Breast epithelium (tissue), 4 donors: ENCODE measurements around the gene YES1. TPM values are rescaled to one million over a fixed set of nuclear protein-coding genes. Genes with fewer than 3 reads are reported as not detected.
A peak's percentile ranks its signal among the peaks of the same experiment; 100 is the strongest.

Experiments used
- DNase-seq, 2 donors: peaks; one replicate each; pipeline ENCODE4 v3.0.0-alpha.2; 2019; ENCODE audit warnings: low spot score in 2 of 2
- H3K27ac ChIP-seq, 2 donors: fragments of 200-600 bp; sonication (generic) in 1 of 2; one replicate each; pipeline ENCODE4 v1.5.1; 2016 to 2019; ENCODE audit warnings: mild to moderate bottlenecking in 1 of 2
- H3K27me3 ChIP-seq, 2 donors: fragments of 200-600 bp; sonication (generic) in 1 of 2; one replicate each; pipeline versions ENCODE4 v1.5.1 to v1.6.0; 2017 to 2019; ENCODE audit warnings: control low read depth in 1 of 2, mild to moderate bottlenecking in 1 of 2
- H3K36me3 ChIP-seq: fragments of 200-600 bp; one replicate; pipeline ENCODE4 v1.5.1; 2019
- H3K4me1 ChIP-seq, 2 donors: fragments of 200-600 bp; sonication (generic); one replicate each; pipeline ENCODE4 v1.5.1; 2016 to 2019; ENCODE audit warnings: control low read depth in 1 of 2
- H3K4me3 ChIP-seq, 3 donors: fragments of 200-600 bp; sonication (generic); 1 replicate in 2 of 3; 2 replicates in 1 of 3; pipeline ENCODE4 v1.5.1; 2016 to 2019; ENCODE audit warnings: mild to moderate bottlenecking in 3 of 3, moderate library complexity in 2 of 3
- H3K9me3 ChIP-seq, 2 donors: fragments of 200-600 bp; sonication (generic) in 1 of 2; one replicate each; pipeline ENCODE4 v1.5.1; 2016 to 2019; ENCODE audit warnings: control low read depth in 1 of 2
- POLR2A ChIP-seq: fragments of 450-650 bp; IDR thresholded peaks from one replicate; pipeline ENCODE4 v1.6.1; 2016; ENCODE audit warnings: antibody characterized with exemption, mild to moderate bottlenecking, moderate library complexity
- POLR2AphosphoS5 ChIP-seq, 3 donors: sonication (generic); formaldehyde crosslinking; IDR thresholded peaks; one replicate each; pipeline ENCODE4 v1.6.1; 2017; ENCODE audit warnings: antibody characterized with exemption in 3 of 3
- intact Hi-C: fragments of 100-400 bp; cut with DNase I; formaldehyde crosslinking; loops from one replicate; pipeline ENCODE4 v1.15.1; 2023; ENCODE audit warnings: low total_unique reads
- total RNA-seq, 3 donors: library from RNA; depleted of rRNA; stranded (reverse); fragments of >200 nt; gene quantifications; one replicate each; pipeline ENCODE4 v1.1.0, GENCODE V29; 2016
- TF ChIP-seq, protein P1 (sequence below), 3 donors: fragments of 450-650 bp; IDR thresholded peaks; one replicate each; pipeline ENCODE4 v1.5.1; 2016 to 2017; ENCODE audit warnings: antibody characterized with exemption in 3 of 3, mild to moderate bottlenecking in 3 of 3, moderate library complexity in 3 of 3

Gene YES1
- total RNA-seq, 3 donors from 2014 or later: 108 to 150 (median 136) TPM

- intact Hi-C loops: no loop called here
- Histone ChIP-seq H3K27ac (peak overlapping the region in 1 of 2 donors; percentile 4), H3K4me3 (peak overlapping the region in 1 of 3 donors; percentile 9), H3K4me1 (no peaks in the 10 kb centered on the region), H3K9me3 (no peaks in the 10 kb centered on the region), H3K36me3 (no peaks in the 10 kb centered on the region), H3K27me3 (no peaks in the 10 kb centered on the region)
- TF ChIP-seq, protein P1, sequence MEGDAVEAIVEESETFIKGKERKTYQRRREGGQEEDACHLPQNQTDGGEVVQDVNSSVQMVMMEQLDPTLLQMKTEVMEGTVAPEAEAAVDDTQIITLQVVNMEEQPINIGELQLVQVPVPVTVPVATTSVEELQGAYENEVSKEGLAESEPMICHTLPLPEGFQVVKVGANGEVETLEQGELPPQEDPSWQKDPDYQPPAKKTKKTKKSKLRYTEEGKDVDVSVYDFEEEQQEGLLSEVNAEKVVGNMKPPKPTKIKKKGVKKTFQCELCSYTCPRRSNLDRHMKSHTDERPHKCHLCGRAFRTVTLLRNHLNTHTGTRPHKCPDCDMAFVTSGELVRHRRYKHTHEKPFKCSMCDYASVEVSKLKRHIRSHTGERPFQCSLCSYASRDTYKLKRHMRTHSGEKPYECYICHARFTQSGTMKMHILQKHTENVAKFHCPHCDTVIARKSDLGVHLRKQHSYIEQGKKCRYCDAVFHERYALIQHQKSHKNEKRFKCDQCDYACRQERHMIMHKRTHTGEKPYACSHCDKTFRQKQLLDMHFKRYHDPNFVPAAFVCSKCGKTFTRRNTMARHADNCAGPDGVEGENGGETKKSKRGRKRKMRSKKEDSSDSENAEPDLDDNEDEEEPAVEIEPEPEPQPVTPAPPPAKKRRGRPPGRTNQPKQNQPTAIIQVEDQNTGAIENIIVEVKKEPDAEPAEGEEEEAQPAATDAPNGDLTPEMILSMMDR (IDR thresholded peaks at IDR 0.05): peak; percentile 85 to 90 (median 87)
- no peak for TF ChIP-seq POLR2A
- DNase-seq: peak; percentile 64 to 87
These were observed 27.4 kb upstream of the YES1 start for GRCh38 chr18:839224-840022.

GRCh38 chr18:837922-838321 lies 25.9 kb upstream of the YES1 start:
- no peaks in the 10 kb centered on the region for H3K4me1 ChIP-seq
- TF ChIP-seq, protein P1 (IDR thresholded peaks at IDR 0.05): no peak
- TF ChIP-seq POLR2A (no peak), POLR2AphosphoS5 (IDR thresholded peaks at IDR 0.05) (no peak)
- no peaks in the 10 kb centered on the region for H3K27me3 ChIP-seq
- no peak overlapping the region for H3K27ac ChIP-seq
- H3K9me3 ChIP-seq: no peaks in the 10 kb centered on the region
- no peak for DNase-seq
- H3K36me3 ChIP-seq: no peaks in the 10 kb centered on the region
- intact Hi-C loops: no loop called here
- no peak overlapping the region for H3K4me3 ChIP-seq

GRCh38 chr18:834082-834720 lies 22.2 kb upstream of the YES1 start:
- no peaks in the 10 kb centered on the region for H3K4me1 ChIP-seq
- intact Hi-C loops: no loop called here

DNA sequence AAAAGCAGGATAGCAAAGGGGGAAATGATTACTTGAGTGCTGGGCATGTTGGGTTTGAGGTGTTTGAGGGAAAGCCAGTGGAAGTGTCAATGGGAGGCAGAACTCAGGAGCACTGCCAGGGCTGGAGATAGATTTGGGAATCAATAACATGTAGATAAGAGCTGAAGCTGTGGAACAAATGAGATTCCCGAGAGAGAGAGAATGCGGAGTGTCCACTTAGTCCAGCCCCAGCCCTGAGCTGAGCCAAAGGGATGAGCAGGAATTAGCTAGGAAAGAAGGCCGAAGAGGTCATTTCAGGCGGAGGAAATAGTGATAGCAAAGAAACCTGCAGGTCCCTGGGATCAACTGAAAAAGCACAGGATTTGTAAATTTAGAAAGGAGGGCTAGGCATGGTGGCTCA lies 21.2 kb upstream of the YES1 start:
- no peak for TF ChIP-seq POLR2AphosphoS5 (IDR thresholded peaks at IDR 0.05)
- no peak for TF ChIP-seq POLR2A
- TF ChIP-seq, protein P1 (IDR thresholded peaks at IDR 0.05): no peak
- intact Hi-C loops: no loop called here

More at GRCh38 chr18:834082-834720, 22.2 kb upstream of the YES1 start:
- no peak for DNase-seq
- TF ChIP-seq, protein P1 (IDR thresholded peaks at IDR 0.05): no peak
- TF ChIP-seq POLR2AphosphoS5 (IDR thresholded peaks at IDR 0.05): no peak
- TF ChIP-seq POLR2A: no peak
- Histone ChIP-seq H3K36me3 (no peaks in the 10 kb centered on the region), H3K9me3 (no peaks in the 10 kb centered on the region), H3K4me3 (no peak overlapping the region), H3K27ac (no peak overlapping the region), H3K27me3 (no peaks in the 10 kb centered on the region)

DNA sequence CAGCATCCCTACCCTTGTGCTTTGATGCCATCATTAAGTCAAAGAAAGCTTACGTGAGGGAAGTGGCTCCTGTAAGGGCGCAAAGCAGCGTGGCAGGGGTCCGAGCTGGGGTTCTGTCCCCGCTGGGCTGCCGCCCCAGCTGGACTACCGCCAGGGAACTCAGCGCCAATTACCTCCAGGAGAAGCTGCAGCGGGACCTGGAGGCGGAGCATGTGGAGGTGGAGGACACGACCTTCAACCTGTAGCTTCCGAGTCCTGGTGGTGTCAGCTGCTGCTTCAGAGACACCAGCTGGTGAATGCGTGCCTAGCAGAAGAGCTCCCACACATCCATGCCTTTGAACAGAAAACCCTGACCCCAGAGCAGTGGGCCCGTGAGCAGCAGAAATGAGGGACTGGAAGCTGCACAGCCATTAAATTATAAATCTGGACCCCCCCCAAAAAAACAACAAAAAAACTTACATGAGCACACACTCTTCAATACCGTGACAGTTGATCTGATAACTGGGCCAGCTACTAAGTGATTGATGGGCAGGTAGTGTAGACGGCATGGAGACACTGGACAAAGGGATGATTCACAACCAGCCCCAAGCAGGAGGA lies 20.1 kb upstream of the YES1 start:
- Histone ChIP-seq H3K4me1 (no peaks in the 10 kb centered on the region), H3K27me3 (no peaks in the 10 kb centered on the region), H3K4me3 (no peak overlapping the region), H3K9me3 (no peaks in the 10 kb centered on the region), H3K36me3 (no peaks in the 10 kb centered on the region), H3K27ac (no peak overlapping the region)
- TF ChIP-seq, protein P1 (IDR thresholded peaks at IDR 0.05): no peak
- TF ChIP-seq POLR2AphosphoS5 (IDR thresholded peaks at IDR 0.05) (no peak), POLR2A (no peak)
- DNase-seq: no peak
- intact Hi-C loops: no loop called here

More for the DNA sequence above, 21.2 kb upstream of the YES1 start:
- no peaks in the 10 kb centered on the region for H3K36me3 ChIP-seq
- DNase-seq: no peak
- H3K4me3 ChIP-seq: no peak overlapping the region
- no peak overlapping the region for H3K27ac ChIP-seq
- no peaks in the 10 kb centered on the region for H3K9me3 ChIP-seq
- H3K27me3 ChIP-seq: no peaks in the 10 kb centered on the region
- no peaks in the 10 kb centered on the region for H3K4me1 ChIP-seq
